UCSD-AML1 (cell line): ENCODE data around the gene RPP25L.

ENCODE experiments used
- DNase-seq: peaks from one replicate; lab custom pipeline; 2025; ENCODE audit not compliant: unreplicated experiment; lab: John Stamatoyannopoulos, UW

RPP25L gene

GRCh38 chr9:34637356-34638137 lies 25.6 kb upstream of the RPP25L start, which contains the start of gene SIGMAR1:
Gene SIGMAR1 (minus strand): TSS chr9:34637787. CDS start chr9:34637697, 90 bp downstream.
- DNase-seq: peak; percentile 94

DNA sequence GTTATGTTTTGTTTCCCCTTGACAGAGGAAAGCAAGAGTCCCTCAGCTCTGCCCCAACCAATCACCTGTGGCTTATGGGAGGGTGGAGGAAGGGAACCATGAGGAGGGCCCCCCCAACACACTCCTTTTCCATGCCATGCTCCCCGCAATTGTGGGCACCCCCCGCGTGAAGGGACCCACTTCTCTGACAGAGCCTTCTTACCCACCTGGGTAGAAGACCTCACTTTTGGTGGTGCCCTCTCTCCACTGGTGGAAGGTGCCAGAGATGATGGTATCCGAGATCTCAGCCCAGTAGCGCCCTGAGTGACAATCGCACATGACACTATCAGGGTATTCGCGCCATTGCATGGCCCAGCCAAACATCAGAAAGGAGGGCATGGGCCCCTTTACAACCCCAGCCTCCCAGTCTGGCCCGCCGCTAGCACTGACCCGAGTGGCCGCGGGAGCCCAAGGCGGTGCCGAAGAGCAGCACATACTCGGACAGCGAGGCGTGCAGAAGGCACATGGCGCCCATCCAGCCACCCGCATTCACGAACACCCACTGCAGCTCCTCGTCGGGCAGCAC lies 25.0 kb upstream of the RPP25L start:
- no peak for DNase-seq

DNA sequence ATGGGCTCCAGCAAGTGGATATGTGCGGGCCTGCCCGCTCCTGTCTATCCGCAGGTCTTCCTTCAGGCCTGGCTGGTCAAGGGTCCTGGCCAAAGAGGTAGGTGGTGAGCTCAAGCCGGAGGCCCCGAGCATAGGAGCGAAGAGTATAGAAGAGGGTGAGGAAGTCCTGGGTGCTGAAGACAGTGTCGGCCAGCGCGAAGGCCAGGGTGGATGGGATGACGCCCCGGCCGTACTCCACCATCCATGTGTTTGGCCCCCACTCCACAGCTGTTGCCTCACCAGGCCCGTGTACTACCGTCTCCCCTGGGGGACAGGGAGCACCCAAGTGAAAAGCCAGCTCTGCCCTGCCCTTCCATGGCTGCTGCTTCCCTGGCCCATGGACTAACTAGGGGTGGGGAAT lies 23.7 kb upstream of the RPP25L start:
- DNase-seq: no peak

DNA sequence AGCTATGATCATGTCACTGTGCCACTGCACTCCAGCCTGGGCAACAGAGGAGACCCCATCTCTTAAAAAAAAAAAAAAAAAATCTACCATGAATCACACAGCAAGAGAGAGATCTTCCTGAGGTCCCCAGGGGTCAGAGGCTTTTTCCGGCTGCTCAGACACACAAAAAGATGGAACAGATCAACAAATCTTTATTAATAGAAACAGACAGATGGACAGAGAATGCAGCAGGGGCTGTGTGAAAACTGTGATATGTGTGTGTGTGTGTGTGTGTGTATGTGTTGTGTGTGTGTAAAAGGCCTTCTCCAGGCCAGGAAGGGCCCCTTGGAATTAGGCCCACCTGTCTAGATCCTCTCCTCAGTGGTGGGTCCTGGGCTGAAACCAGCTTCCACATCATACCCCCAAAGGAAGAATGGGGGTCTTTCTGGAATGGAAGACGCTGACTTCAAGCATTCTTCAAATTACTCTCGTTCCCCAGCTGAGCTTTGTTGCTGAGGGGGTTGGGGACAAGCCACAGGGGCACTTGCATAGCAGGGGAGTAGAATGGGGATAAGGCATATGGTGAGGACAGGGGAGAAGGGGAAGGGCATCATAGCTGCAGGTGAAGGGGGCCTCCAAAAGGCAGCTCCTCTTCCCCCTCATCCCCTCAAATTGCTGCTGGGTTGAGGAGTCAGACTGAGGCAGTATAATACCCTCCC lies 22.8 kb upstream of the RPP25L start:
- DNase-seq: no peak

GRCh38 chr9:34633851-34634550 lies 22.1 kb upstream of the RPP25L start:
- DNase-seq: peak; percentile 60

- no peak for DNase-seq
Measured at GRCh38 chr9:34633166-34633565, 21.3 kb upstream of the RPP25L start.

- DNase-seq: no peak
Measured at GRCh38 chr9:34630402-34631154, 18.7 kb upstream of the RPP25L start.

GRCh38 chr9:34629491-34629808 lies 17.6 kb upstream of the RPP25L start:
- DNase-seq: no peak

DNA sequence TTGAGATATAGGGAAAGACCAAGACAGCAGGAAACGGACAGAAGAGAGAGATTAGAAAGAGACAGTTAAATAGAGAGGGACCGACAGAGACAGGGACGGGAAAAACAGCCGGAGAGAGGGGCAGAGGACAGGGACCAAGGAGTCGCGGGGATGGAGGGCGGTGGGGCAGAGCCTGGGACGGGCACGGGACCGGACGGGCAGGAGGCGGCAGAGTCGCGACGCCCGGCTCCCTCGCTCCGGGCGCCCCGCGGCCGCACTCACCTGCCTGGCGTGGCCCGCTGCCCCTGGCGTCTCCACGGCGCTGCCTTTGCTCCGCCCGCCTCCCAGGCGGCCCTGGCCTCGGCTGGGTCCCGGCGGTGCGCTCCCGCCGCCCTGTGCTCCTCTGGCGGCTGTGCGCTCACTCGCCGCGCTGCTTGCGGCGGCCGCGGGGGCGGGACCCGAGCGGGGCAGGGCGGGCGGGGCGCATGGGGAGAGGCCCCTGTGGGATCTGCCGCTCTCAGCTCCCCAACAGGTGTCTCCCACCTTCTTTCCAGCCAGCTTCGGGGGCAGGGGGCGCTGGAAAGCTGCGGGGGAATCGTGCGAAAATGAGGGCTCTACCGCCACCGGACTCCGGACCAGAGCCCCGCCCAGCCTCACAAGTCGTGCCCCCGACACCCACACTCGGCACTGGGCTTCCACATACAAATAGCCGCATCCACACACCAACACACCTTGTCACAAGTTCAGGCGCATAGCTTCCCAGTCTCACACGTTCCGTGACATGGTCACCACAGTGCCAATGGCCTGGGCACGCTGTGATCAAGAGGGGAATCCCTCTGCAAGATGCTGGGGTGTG lies 17.0 kb upstream of the RPP25L start, which contains the start of gene ARID3C:
TSS of gene ARID3C (minus strand) at position 411 of the 835 bp plus-strand sequence. CDS start 1,052 bp downstream, outside the sequence.
- DNase-seq: no peak

DNA sequence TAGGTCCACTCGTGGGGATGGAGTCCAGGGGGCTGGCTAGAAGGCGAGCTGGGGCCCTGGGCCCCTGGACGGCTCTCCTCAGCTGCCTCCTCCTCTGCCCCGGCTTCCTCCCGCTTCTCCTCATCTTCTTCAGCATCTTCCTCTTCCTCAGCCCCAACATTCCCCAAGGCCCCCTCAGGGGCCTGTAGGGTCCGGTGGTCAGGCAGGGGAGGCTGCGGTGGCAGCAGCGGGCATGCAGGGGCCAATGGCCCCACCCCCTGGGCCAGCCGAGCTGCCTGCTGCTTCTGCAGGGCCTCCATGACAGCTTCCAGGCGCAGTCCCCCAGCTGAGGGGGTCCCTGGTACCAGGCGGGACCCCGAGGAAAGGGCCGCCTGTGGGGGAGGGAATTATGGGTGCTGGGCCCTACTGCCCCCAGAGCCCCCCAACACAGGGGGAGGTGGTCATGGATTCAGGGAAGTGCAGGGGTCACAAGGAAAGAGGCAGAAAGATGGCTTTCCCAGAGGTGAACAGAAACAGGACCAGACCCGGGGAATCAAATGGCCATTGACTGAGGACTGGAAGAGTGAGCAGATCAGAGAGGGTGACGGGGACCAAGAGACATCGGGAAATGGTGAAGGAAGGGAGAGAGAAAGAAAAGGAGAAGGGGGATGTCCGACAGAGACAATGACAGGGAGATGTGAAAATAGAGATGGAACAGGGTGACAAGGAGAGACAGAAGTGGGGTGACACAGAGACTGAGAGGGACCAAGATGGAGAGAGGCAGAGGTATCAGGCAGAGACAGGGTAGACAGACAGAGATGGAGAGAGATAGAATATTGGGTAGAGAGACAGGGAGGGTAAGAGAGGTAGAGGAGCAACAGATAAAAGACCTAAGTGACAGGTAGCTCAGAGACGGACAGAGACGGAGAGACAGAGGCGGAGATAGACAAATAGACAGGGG lies 16.1 kb upstream of the RPP25L start:
- no peak for DNase-seq

- no peak for DNase-seq
Measured at GRCh38 chr9:34625186-34625486, 13.2 kb upstream of the RPP25L start.

DNA sequence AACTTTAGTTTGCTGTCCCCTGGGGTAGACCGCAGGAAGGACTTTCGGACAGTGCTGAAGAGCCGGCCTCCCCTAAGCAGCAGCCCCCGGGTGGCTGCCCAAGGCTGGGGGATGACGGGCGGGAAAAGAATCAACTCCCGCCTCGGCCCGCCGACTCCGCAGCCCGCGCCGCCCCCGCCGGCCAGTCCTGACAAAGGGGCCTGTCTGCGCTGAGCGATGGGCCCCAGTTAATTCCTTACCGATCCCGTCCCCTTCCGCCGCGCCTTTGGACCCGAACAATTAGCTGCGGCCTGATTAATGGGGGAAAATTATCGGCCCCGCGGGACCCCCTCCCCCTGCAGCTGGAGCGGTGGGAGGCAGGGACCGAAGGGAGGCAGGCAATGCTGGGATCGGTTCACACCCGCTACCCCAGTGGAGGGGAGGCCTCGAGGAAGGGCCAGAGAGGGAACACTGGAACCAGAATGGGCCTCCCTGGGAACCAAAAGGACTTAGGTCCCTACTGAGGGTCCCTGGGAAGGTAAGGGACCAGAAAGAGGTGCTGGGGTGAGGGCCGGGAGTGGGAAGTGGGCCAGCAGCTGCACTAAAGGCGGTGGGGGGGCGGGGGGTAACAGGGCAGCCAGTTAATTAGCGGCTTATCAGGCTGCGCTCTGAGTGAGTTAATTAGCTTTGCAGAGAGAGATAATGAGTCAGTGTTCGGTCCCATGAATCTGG lies 12.7 kb upstream of the RPP25L start:
- no peak for DNase-seq

- DNase-seq: no peak
Measured at GRCh38 chr9:34623374-34624235, 11.7 kb upstream of the RPP25L start.

DNA sequence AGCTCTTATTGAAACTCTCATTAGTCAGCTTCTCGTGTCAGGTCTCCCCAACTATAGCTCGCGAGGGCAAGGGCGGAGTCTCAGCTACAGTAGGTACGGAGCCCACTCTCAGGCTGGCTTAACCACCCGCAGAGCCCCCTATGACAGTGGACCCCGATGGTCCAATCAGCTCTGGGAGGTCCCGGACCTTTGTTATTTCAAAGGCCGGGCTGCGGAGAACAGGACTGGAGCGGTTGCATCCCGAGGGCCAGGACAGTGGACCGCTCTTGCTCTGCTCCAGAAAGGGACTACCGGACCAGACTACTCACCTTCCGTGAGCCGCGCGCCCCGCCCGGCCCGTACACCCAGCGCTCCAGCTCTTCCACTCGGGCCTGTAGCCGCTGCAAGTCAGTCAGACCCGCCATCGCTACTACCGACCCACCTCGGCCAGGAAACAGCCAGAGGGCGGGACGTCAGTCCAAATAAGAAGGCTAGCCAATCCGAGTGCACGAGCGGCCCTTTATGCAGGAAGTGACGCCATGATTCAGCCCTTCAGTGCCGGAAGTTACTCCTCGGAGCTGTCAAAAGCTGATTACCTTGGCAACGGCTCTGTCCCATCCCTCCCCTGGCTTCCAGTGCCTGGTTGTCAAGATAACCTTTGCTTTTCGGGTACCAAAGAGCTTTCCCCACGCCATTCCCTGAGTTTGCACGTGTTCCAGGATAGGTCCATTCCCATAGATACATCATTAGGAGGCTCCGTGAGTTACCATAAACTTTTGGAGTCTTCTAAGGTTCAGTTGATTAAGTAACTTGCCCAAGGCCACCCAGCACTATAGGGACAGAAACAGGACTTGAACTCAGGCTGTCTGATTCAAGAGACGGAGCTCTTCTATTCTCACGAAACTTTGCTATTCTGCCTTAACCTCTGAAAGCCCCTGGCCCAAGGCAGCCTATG lies 8.4 kb upstream of the RPP25L start, which contains the start of gene DCTN3:
TSS of gene DCTN3 (minus strand) at position 435 of the 934 bp plus-strand sequence. CDS start at position 404, 31 bp downstream.
- DNase-seq: peak; percentile 88

DNA sequence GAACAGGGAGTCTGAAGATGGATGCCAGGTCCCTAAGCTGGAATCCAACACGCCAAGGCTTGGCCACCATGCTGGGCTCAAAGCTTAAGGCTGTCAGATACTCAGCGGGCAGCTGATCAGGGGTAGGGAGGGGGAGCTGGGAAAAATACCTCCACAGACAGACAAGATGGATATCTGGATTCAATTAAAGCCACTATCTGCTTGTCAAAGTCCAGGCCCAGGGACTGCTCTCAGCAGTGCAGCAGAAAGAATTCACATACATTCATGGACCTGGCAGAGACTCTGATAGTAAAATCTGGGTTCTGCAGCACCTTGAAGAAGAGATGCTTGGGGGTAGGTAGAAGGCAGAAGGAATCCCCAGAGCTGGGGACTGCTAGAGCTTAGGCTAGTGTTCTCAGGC lies 3.2 kb upstream of the RPP25L start:
- DNase-seq: no peak

- DNase-seq: peak; percentile 75
Measured at GRCh38 chr9:34612788-34613390, 992 bp upstream of the RPP25L start.
